IPS DF 6.9 (cell line): ENCODE results near the gene CHGA.
A peak's percentile ranks its signal among the peaks of the same experiment; 100 is the strongest.

Experiments
- DNase-seq: peaks from one replicate; pipeline ENCODE4 v3.0.0-alpha.2; 2013; ENCODE audit warnings: low read depth, low spot score
- H3K27ac ChIP-seq: one replicate; pipeline ENCODE4 v1.5.1; 2013; ENCODE audit warnings: low read length, control low read depth
- H3K27me3 ChIP-seq: 2 replicates; pipeline ENCODE4 v1.6.1; 2013; ENCODE audit warnings: mild to moderate bottlenecking, low read length; ENCODE audit not compliant: control insufficient read depth, insufficient read depth
- H3K36me3 ChIP-seq: 2 replicates; pipeline ENCODE4 v1.6.1; 2013; ENCODE audit warnings: low read length; ENCODE audit not compliant: control insufficient read depth, insufficient read depth
- H3K4me1 ChIP-seq: 2 replicates; pipeline ENCODE4 v1.6.1; 2013; ENCODE audit warnings: low read length; ENCODE audit not compliant: control insufficient read depth, insufficient read depth
- H3K4me3 ChIP-seq: 2 replicates; pipeline ENCODE4 v1.5.1; 2013; ENCODE audit warnings: mild to moderate bottlenecking, low read length
- H3K9me3 ChIP-seq: 2 replicates; pipeline ENCODE4 v1.6.1; 2013; ENCODE audit warnings: low read length, inconsistent platforms; ENCODE audit not compliant: control insufficient read depth, insufficient read depth
- WGBS: extraction: QIAGEN DNeasy Blood & Tissue Kit; methylation state at CpG from one replicate; pipeline ENCODE4 v1.1.7; 2013; ENCODE audit warnings: mixed read lengths, missing lambda C conversion rate; ENCODE audit not compliant: insufficient read length, insufficient coverage; 5-methylcytosine and 5-hydroxymethylcytosine counted together

The CHGA gene

GRCh38 chr14:92905667-92906066, 17.3 kb upstream of the CHGA start:
- WGBS = no CpG with 5 or more reads among the region's 8 CpGs
- Histone ChIP-seq H3K27me3 (no peaks in the 10 kb centered on the region), H3K4me3 (no peak overlapping the region), H3K9me3 (no peaks in the 10 kb centered on the region), H3K4me1 (no peaks in the 10 kb centered on the region; the same call in 1 of the 2 replicates), H3K36me3 (no peaks in the 10 kb centered on the region), H3K27ac (no peak overlapping the region)
- no peak for DNase-seq

GRCh38 chr14:92906420-92906819, 16.5 kb upstream of the CHGA start:
- Histone ChIP-seq H3K9me3 (no peaks in the 10 kb centered on the region), H3K27me3 (no peaks in the 10 kb centered on the region), H3K36me3 (no peaks in the 10 kb centered on the region), H3K4me3 (no peak overlapping the region), H3K4me1 (no peaks in the 10 kb centered on the region; the same call in 1 of the 2 replicates), H3K27ac (no peak overlapping the region)
- DNase-seq = no peak
- WGBS = no CpG with 5 or more reads among the region's 6 CpGs

GRCh38 chr14:92906823-92907222, 16.1 kb upstream of the CHGA start:
- H3K36me3 ChIP-seq = no peaks in the 10 kb centered on the region
- no peaks in the 10 kb centered on the region for H3K9me3 ChIP-seq
- WGBS = no CpG with 5 or more reads among the region's 6 CpGs
- H3K4me3 ChIP-seq = no peak overlapping the region
- H3K27me3 ChIP-seq = no peaks in the 10 kb centered on the region
- no peak overlapping the region for H3K27ac ChIP-seq
- no peak for DNase-seq
- no peaks in the 10 kb centered on the region; the same call in 1 of the 2 replicates for H3K4me1 ChIP-seq

- Histone ChIP-seq H3K9me3 (no peaks in the 10 kb centered on the region), H3K36me3 (no peaks in the 10 kb centered on the region), H3K4me1 (no peaks in the 10 kb centered on the region; the same call in 1 of the 2 replicates), H3K27ac (no peak overlapping the region), H3K4me3 (no peak overlapping the region), H3K27me3 (no peaks in the 10 kb centered on the region)
- WGBS = no CpG with 5 or more reads among the region's 6 CpGs
- DNase-seq = no peak
Measured at GRCh38 chr14:92907316-92907911, 15.5 kb upstream of the CHGA start.

- no CpG with 5 or more reads among the region's 7 CpGs for WGBS
- Histone ChIP-seq H3K36me3 (no peaks in the 10 kb centered on the region), H3K9me3 (peaks cover 2% of the 10 kb centered on the region), H3K4me3 (no peak overlapping the region), H3K4me1 (no peaks in the 10 kb centered on the region; the same call in 1 of the 2 replicates), H3K27me3 (no peaks in the 10 kb centered on the region), H3K27ac (no peak overlapping the region)
- DNase-seq = peak; percentile 48
Measured at GRCh38 chr14:92914087-92914656, 8.8 kb upstream of the CHGA start.

- Histone ChIP-seq H3K4me1 (no peaks in the 10 kb centered on the region; the same call in 1 of the 2 replicates), H3K9me3 (peaks cover 2% of the 10 kb centered on the region), H3K36me3 (no peaks in the 10 kb centered on the region), H3K27me3 (no peaks in the 10 kb centered on the region), H3K27ac (no peak overlapping the region), H3K4me3 (no peak overlapping the region)
- no peak for DNase-seq
- no CpG with 5 or more reads among the region's 4 CpGs for WGBS
Measured at GRCh38 chr14:92916201-92916600, 6.7 kb upstream of the CHGA start.

- H3K27ac ChIP-seq = no peak overlapping the region
- H3K36me3 ChIP-seq = no peaks in the 10 kb centered on the region
- no peaks in the 10 kb centered on the region; the same call in 1 of the 2 replicates for H3K4me1 ChIP-seq
- H3K4me3 ChIP-seq = no peak overlapping the region
- peaks cover 2% of the 10 kb centered on the region for H3K9me3 ChIP-seq
- no peak for DNase-seq
- no CpG with 5 or more reads among the region's 14 CpGs for WGBS
- no peaks in the 10 kb centered on the region for H3K27me3 ChIP-seq
Measured at GRCh38 chr14:92917041-92917940, 5.7 kb upstream of the CHGA start.

- Histone ChIP-seq H3K27me3 (no peaks in the 10 kb centered on the region), H3K4me3 (no peak overlapping the region), H3K9me3 (no peaks in the 10 kb centered on the region), H3K27ac (no peak overlapping the region), H3K4me1 (no peaks in the 10 kb centered on the region; the same call in 1 of the 2 replicates), H3K36me3 (no peaks in the 10 kb centered on the region)
- DNase-seq = no peak
- WGBS = no CpG with 5 or more reads among the region's 7 CpGs
Measured at GRCh38 chr14:92917956-92918355, 5.0 kb upstream of the CHGA start.

GRCh38 chr14:92920001-92920400, 2.9 kb upstream of the CHGA start:
- Histone ChIP-seq H3K9me3 (no peaks in the 10 kb centered on the region), H3K4me3 (no peak overlapping the region), H3K4me1 (peaks cover 4% of the 10 kb centered on the region), H3K36me3 (no peaks in the 10 kb centered on the region), H3K27me3 (no peaks in the 10 kb centered on the region), H3K27ac (no peak overlapping the region)
- WGBS = no CpG with 5 or more reads among the region's 15 CpGs
- DNase-seq = no peak

- Histone ChIP-seq H3K27ac (no peak overlapping the region), H3K36me3 (no peaks in the 10 kb centered on the region), H3K4me1 (peaks cover 4% of the 10 kb centered on the region), H3K4me3 (peak overlapping the region; percentile 56; the same call in 1 of the 2 replicates), H3K27me3 (no peaks in the 10 kb centered on the region), H3K9me3 (no peaks in the 10 kb centered on the region)
- no peak for DNase-seq
- WGBS = no CpG with 5 or more reads among the region's 4 CpGs
Measured at GRCh38 chr14:92922155-92922735, 705 bp upstream of the CHGA start.
